HG02610 (cell line): ENCODE data around the gene CAMTA2.
"Not testable (repeated sequence)": the region's sequence is repeated elsewhere in the genome, so short reads cannot be mapped to it uniquely, and the experiment has no call there.

ENCODE experiments used
- ATAC-seq: cut with Tn5 transposase; IDR thresholded peaks from one replicate; pipeline ENCODE4 v1.9.1; 2021; ENCODE audit warnings: mild to moderate bottlenecking, moderate library complexity; ENCODE audit not compliant: unreplicated experiment

Gene CAMTA2

GRCh38 chr17:4934173-4934979, 53.1 kb downstream of the CAMTA2 start:
- no peak for ATAC-seq

GRCh38 chr17:4933646-4934045, 53.8 kb downstream of the CAMTA2 start:
- ATAC-seq: no peak

GRCh38 chr17:4932756-4933155, 54.7 kb downstream of the CAMTA2 start:
- ATAC-seq: no peak

GRCh38 chr17:4931963-4932362, 55.5 kb downstream of the CAMTA2 start, which contains the start of gene GP1BA:
Gene GP1BA (plus strand): TSS chr17:4932277. CDS start chr17:4932605, 328 bp downstream.
- no peak for ATAC-seq

- ATAC-seq: no peak
Measured at GRCh38 chr17:4928881-4929280, 58.6 kb downstream of the CAMTA2 start.

- ATAC-seq: not testable (repeated sequence)
Measured at GRCh38 chr17:4926577-4927335, 60.7 kb downstream of the CAMTA2 start.

GRCh38 chr17:4921320-4921719, 66.2 kb downstream of the CAMTA2 start:
- no peak for ATAC-seq

- ATAC-seq: no peak
Measured at GRCh38 chr17:4920351-4921048, 67.0 kb downstream of the CAMTA2 start.

GRCh38 chr17:4919511-4920047, 67.9 kb downstream of the CAMTA2 start:
- ATAC-seq: no peak
